ENCODE results near the gene ABCG8.

- no peak for TF ChIP-seq CTCF (IDR thresholded peaks at IDR 0.05; ENCODE audit: low read depth, low read length)
- no peak for TF ChIP-seq POLR2A (IDR thresholded peaks at IDR 0.05; ENCODE audit: extremely low read depth, insufficient read length)
- no peak for TF ChIP-seq MAX (IDR thresholded peaks at IDR 0.05; ENCODE audit: low read depth, low read length)
Measured at GRCh38 chr2:43812006-43812405, 26.8 kb upstream of the ABCG8 start.

Measured in NB4 (cell line).